K562 (cell line): ENCODE results near the gene SFSWAP. TPM values are rescaled to one million over a fixed set of nuclear protein-coding genes. Genes with fewer than 3 reads are reported as not detected.

Experiments used
- SRF ChIP-seq, 2 experiments: fragments of 250-450, 450-650 bp in 1 of 2; sonication (Bioruptor Pico) in 1 of 2; sonication (generic) in 1 of 2; formaldehyde crosslinking; IDR thresholded peaks; 2 replicates each; pipeline versions ENCODE4 v1.5.0 to v1.5.1; 2020 to 2022; ENCODE audit warnings: mild to moderate bottlenecking in 1 of 2, missing genetic modification reagents in 1 of 2
- polyA plus RNA-seq, 8 experiments: library from polyadenylated mRNA; depleted of rRNA in 4 of 8; stranded (reverse) in 5 of 8; unstranded in 3 of 8; fragments of >200 nt; fragmentation: Nextera tagmentation in 2 of 8; fragmentation: Illumina TruSeq in 1 of 8; extraction: Ambion mirVana in 2 of 8; extraction: Trizol in 1 of 8; gene quantifications; 2 replicates each; pipeline versions ENCODE4 v1.2.1 to v1.2.3, GENCODE V29; 2011 to 2014; ENCODE audit warnings: inconsistent platforms in 1 of 8, missing spikeins in 1 of 8
- total RNA-seq, 7 experiments: library from RNA; depleted of rRNA in 6 of 7; stranded (reverse); fragments of >200 nt in 6 of 7; fragmentation: Illumina TruSeq in 2 of 7; extraction: Trizol in 2 of 7; gene quantifications; 2 replicates each; pipeline versions ENCODE4 v1.2.1 to v1.2.3, GENCODE V29; 2011 to 2021; ENCODE audit warnings: low replicate concordance in 1 of 7
- TF ChIP-seq, protein P1 (sequence below): fragments of 200-600 bp; sonication (generic); IDR thresholded peaks from one replicate; pipeline ENCODE4 v1.6.1; 2012; ENCODE audit warnings: mild to moderate bottlenecking, low read depth, low read length, inconsistent platforms

SFSWAP gene
- total and polyA plus RNA-seq, 9 of the 15 experiments (the other 6 are each of a cell fraction or from before 2014, with no cell fraction given): 2.4 to 60.4 (median 32.6) TPM

DNA sequence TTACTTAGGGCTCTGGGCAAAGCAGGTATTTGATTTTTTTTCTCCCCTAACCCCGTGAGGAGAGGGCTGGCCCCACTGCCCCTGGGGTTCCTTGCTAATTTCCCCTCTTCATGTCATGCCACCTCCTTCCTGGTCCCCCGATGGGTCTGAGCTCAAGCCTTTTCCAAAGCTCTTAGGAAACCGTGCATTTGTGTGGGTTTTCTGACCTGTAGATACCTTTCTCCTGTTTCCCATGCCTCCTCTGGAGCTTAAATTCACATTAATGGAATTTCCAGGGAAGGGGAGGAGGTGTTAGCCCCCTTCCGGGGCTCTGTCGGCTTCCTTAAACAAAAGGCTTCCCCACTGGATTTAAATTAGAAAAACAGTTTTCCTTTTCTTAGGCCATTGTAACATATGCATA is 12.6 kb downstream of the SFSWAP start (continued):
- TF ChIP-seq, protein P1, sequence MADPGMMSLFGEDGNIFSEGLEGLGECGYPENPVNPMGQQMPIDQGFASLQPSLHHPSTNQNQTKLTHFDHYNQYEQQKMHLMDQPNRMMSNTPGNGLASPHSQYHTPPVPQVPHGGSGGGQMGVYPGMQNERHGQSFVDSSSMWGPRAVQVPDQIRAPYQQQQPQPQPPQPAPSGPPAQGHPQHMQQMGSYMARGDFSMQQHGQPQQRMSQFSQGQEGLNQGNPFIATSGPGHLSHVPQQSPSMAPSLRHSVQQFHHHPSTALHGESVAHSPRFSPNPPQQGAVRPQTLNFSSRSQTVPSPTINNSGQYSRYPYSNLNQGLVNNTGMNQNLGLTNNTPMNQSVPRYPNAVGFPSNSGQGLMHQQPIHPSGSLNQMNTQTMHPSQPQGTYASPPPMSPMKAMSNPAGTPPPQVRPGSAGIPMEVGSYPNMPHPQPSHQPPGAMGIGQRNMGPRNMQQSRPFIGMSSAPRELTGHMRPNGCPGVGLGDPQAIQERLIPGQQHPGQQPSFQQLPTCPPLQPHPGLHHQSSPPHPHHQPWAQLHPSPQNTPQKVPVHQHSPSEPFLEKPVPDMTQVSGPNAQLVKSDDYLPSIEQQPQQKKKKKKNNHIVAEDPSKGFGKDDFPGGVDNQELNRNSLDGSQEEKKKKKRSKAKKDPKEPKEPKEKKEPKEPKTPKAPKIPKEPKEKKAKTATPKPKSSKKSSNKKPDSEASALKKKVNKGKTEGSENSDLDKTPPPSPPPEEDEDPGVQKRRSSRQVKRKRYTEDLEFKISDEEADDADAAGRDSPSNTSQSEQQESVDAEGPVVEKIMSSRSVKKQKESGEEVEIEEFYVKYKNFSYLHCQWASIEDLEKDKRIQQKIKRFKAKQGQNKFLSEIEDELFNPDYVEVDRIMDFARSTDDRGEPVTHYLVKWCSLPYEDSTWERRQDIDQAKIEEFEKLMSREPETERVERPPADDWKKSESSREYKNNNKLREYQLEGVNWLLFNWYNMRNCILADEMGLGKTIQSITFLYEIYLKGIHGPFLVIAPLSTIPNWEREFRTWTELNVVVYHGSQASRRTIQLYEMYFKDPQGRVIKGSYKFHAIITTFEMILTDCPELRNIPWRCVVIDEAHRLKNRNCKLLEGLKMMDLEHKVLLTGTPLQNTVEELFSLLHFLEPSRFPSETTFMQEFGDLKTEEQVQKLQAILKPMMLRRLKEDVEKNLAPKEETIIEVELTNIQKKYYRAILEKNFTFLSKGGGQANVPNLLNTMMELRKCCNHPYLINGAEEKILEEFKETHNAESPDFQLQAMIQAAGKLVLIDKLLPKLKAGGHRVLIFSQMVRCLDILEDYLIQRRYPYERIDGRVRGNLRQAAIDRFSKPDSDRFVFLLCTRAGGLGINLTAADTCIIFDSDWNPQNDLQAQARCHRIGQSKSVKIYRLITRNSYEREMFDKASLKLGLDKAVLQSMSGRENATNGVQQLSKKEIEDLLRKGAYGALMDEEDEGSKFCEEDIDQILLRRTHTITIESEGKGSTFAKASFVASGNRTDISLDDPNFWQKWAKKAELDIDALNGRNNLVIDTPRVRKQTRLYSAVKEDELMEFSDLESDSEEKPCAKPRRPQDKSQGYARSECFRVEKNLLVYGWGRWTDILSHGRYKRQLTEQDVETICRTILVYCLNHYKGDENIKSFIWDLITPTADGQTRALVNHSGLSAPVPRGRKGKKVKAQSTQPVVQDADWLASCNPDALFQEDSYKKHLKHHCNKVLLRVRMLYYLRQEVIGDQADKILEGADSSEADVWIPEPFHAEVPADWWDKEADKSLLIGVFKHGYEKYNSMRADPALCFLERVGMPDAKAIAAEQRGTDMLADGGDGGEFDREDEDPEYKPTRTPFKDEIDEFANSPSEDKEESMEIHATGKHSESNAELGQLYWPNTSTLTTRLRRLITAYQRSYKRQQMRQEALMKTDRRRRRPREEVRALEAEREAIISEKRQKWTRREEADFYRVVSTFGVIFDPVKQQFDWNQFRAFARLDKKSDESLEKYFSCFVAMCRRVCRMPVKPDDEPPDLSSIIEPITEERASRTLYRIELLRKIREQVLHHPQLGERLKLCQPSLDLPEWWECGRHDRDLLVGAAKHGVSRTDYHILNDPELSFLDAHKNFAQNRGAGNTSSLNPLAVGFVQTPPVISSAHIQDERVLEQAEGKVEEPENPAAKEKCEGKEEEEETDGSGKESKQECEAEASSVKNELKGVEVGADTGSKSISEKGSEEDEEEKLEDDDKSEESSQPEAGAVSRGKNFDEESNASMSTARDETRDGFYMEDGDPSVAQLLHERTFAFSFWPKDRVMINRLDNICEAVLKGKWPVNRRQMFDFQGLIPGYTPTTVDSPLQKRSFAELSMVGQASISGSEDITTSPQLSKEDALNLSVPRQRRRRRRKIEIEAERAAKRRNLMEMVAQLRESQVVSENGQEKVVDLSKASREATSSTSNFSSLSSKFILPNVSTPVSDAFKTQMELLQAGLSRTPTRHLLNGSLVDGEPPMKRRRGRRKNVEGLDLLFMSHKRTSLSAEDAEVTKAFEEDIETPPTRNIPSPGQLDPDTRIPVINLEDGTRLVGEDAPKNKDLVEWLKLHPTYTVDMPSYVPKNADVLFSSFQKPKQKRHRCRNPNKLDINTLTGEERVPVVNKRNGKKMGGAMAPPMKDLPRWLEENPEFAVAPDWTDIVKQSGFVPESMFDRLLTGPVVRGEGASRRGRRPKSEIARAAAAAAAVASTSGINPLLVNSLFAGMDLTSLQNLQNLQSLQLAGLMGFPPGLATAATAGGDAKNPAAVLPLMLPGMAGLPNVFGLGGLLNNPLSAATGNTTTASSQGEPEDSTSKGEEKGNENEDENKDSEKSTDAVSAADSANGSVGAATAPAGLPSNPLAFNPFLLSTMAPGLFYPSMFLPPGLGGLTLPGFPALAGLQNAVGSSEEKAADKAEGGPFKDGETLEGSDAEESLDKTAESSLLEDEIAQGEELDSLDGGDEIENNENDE: no peak
- no peak for TF ChIP-seq SRF (CRISPR knock-in tag; IDR thresholded peaks at IDR 0.05)
- TF ChIP-seq, all 486 proteins: peak for 0
